Measurements from ENCODE around the gene LRP1. TPM values are rescaled to one million over a fixed set of nuclear protein-coding genes. Genes with fewer than 3 reads are reported as not detected.
A peak's percentile ranks its signal among the peaks of the same experiment; 100 is the strongest.

Gene LRP1
- total and polyA plus RNA-seq, 8 donors = 108 to 325 (median 138) TPM

- no peak overlapping the region for H3K27ac ChIP-seq
- H3K27me3 ChIP-seq = no peaks in the 10 kb centered on the region
- no peak overlapping the region for H3K4me3 ChIP-seq
- no peak for DNase-seq
- intact Hi-C loops (cut with DNase I) = no loop called here
- peaks cover 0 to 93% of the 10 kb centered on the region in 2 donors for H3K36me3 ChIP-seq
- ATAC-seq = no peak
- H3K4me1 ChIP-seq = peaks cover 9 to 32% of the 10 kb centered on the region in 2 donors
- H3K9me3 ChIP-seq = no peaks in the 10 kb centered on the region
- TF ChIP-seq, protein P1, sequence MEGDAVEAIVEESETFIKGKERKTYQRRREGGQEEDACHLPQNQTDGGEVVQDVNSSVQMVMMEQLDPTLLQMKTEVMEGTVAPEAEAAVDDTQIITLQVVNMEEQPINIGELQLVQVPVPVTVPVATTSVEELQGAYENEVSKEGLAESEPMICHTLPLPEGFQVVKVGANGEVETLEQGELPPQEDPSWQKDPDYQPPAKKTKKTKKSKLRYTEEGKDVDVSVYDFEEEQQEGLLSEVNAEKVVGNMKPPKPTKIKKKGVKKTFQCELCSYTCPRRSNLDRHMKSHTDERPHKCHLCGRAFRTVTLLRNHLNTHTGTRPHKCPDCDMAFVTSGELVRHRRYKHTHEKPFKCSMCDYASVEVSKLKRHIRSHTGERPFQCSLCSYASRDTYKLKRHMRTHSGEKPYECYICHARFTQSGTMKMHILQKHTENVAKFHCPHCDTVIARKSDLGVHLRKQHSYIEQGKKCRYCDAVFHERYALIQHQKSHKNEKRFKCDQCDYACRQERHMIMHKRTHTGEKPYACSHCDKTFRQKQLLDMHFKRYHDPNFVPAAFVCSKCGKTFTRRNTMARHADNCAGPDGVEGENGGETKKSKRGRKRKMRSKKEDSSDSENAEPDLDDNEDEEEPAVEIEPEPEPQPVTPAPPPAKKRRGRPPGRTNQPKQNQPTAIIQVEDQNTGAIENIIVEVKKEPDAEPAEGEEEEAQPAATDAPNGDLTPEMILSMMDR (IDR thresholded peaks at IDR 0.05) = no peak
Measured at GRCh38 chr12:57098546-57098945, 29.7 kb upstream of the LRP1 start.

DNA sequence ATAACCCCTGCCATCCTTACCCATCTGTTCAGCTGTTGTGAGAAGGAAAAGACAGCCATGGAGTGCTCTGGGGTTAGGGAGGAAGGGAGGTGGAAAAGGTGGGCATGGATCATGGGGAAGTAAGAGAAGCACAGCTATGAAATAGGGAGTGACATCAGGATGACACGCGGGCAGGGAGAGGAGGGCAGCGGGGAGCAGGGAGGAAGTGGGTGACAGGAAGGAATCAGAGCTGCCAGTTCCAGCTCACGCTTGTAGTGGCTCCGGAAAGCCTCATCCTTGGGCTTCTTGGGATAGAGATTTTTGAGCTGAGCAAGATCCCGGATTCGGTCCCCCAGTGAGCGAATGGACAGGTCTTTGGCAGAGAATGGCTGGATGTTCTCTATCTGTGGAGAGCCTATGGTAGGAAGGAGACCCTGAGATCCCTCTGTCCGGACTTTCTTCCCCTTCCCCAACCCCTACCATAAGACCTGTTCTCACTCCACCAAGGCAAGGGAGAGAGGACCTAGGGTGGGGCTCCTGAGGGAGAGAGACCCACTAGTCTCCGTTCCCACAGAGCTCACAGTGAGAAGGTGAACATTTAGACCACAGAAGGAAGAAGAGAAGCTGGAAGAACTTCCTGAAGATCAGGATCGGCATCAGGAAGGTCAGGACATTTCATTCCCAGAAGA lies 29.1 kb upstream of the LRP1 start:
- H3K27ac ChIP-seq = no peak overlapping the region
- no peak for DNase-seq
- peaks cover 0 to 98% of the 10 kb centered on the region in 2 donors for H3K36me3 ChIP-seq
- no peaks in the 10 kb centered on the region for H3K9me3 ChIP-seq
- no peaks in the 10 kb centered on the region for H3K27me3 ChIP-seq
- H3K4me3 ChIP-seq = no peak overlapping the region
- H3K4me1 ChIP-seq = peaks cover 4 to 32% of the 10 kb centered on the region in 2 donors
- TF ChIP-seq, protein P1 (IDR thresholded peaks at IDR 0.05) = no peak
- no peak for ATAC-seq
- intact Hi-C loops (cut with DNase I) = no loop called here

GRCh38 chr12:57099766-57100165 lies 28.5 kb upstream of the LRP1 start:
- Histone ChIP-seq H3K27ac (no peak overlapping the region), H3K4me1 (peaks cover 0 to 32% of the 10 kb centered on the region in 2 donors), H3K27me3 (no peaks in the 10 kb centered on the region), H3K36me3 (peaks cover 0 to 99% of the 10 kb centered on the region in 2 donors), H3K4me3 (no peak overlapping the region), H3K9me3 (no peaks in the 10 kb centered on the region)
- TF ChIP-seq, protein P1 (IDR thresholded peaks at IDR 0.05) = no peak
- ATAC-seq (no peak), DNase-seq (no peak)
- intact Hi-C loops (cut with DNase I) = no loop called here

DNA sequence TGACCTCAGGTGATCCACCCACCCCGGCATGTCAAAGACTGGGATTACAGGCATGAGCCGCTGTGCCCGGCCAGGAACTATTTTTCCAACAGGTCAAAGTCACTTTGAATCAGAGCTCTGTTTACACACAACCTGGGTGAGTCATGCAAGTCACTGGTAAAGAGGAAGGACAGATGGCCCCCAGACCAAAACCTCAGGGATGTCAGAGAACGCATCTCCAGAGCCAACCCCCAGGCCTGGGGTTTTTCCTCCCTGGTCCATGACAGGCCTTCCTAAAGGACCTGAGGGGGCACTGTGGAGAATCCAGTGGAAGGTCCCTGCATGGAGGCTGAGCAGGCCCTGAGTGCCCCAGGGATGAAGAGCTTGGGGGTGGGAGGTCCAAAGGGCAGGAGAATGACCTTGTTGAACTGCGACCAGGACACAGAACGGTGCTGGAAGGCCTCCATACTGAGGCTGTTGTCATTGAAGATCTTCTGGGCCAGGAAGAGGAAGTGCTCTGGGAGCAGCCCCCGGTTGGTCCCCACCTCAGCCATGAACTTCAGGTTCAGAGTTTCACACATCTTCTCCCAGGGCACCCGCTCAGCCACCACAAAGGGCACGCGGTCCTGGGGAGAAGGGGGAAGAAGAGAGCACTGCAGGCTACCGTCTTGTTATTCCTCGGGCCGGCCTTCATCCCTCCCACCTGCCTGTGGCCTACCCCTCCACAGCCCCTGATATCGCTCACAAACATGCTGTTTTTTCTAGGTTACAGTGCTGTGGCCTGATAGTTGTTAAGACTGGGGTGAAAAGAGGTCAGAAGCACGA lies 26.2 kb upstream of the LRP1 start:
- intact Hi-C loops (cut with DNase I) = no loop called here
- Histone ChIP-seq H3K9me3 (no peaks in the 10 kb centered on the region), H3K27me3 (no peaks in the 10 kb centered on the region), H3K36me3 (peaks cover 0 to 99% of the 10 kb centered on the region in 2 donors), H3K4me3 (no peak overlapping the region), H3K27ac (peak overlapping the region in 1 of 2 donors; percentile 51), H3K4me1 (peaks cover 0 to 31% of the 10 kb centered on the region in 2 donors)
- TF ChIP-seq, protein P1 (IDR thresholded peaks at IDR 0.05) = no peak
- DNase-seq (no peak), ATAC-seq (no peak)

GRCh38 chr12:57103856-57104255 lies 24.4 kb upstream of the LRP1 start:
- DNase-seq (no peak), ATAC-seq (no peak)
- H3K27ac ChIP-seq = no peak overlapping the region
- H3K27me3 ChIP-seq = no peaks in the 10 kb centered on the region
- H3K4me1 ChIP-seq = peaks cover 2 to 48% of the 10 kb centered on the region in 2 donors
- no peaks in the 10 kb centered on the region for H3K9me3 ChIP-seq
- no peak overlapping the region for H3K4me3 ChIP-seq
- TF ChIP-seq, protein P1 (IDR thresholded peaks at IDR 0.05) = no peak
- intact Hi-C loops (cut with DNase I) = no loop called here
- peaks cover 0 to 96% of the 10 kb centered on the region in 2 donors for H3K36me3 ChIP-seq

All from left lung (tissue), 10 donors.